KMS-11 (cell line): ENCODE measurements around the gene CDH2.

Source experiments
- H2AFZ ChIP-seq: fragments of 200-600 bp; sonication (generic); 2 replicates; pipeline ENCODE4 v1.6.1; 2016; ENCODE audit warnings: antibody characterized with exemption, mixed run types, low read depth
- H3K27ac ChIP-seq: fragments of 200-600 bp; sonication (generic); 2 replicates; pipeline ENCODE4 v1.6.1; 2016; ENCODE audit warnings: mild to moderate bottlenecking, mixed run types
- H3K27me3 ChIP-seq: fragments of 200-600 bp; sonication (generic); 2 replicates; pipeline ENCODE4 v1.6.1; 2017; ENCODE audit warnings: mild to moderate bottlenecking, low read depth, mixed run types, moderate library complexity; ENCODE audit not compliant: insufficient read depth
- H3K36me3 ChIP-seq: fragments of 200-600 bp; sonication (generic); 2 replicates; pipeline ENCODE4 v1.6.1; 2017; ENCODE audit warnings: mild to moderate bottlenecking, mixed run types; ENCODE audit not compliant: insufficient read depth
- H3K4me1 ChIP-seq: fragments of 200-600 bp; sonication (generic); 2 replicates; pipeline ENCODE4 v1.6.1; 2016; ENCODE audit warnings: mild to moderate bottlenecking, low read depth, mixed run types; ENCODE audit not compliant: poor library complexity, severe bottlenecking
- H3K4me2 ChIP-seq: fragments of 200-600 bp; sonication (generic); 2 replicates; pipeline ENCODE4 v1.7.0; 2016; ENCODE audit warnings: mild to moderate bottlenecking, mixed run types
- H3K4me3 ChIP-seq: fragments of 200-600 bp; sonication (generic); IDR thresholded peaks from 2 replicates; pipeline ENCODE4 v1.6.1; 2017; ENCODE audit warnings: low read depth, low read length, mixed read lengths; ENCODE audit not compliant: insufficient read depth
- H3K79me2 ChIP-seq: fragments of 200-600 bp; sonication (generic); 2 replicates; pipeline ENCODE4 v1.6.1; 2016; ENCODE audit warnings: low read depth, mixed run types; ENCODE audit not compliant: insufficient read depth
- H3K9ac ChIP-seq: fragments of 200-600 bp; sonication (generic); 2 replicates; pipeline ENCODE4 v1.6.1; 2016; ENCODE audit warnings: mild to moderate bottlenecking, mixed run types
- H4K20me1 ChIP-seq: fragments of 200-600 bp; sonication (generic); 2 replicates; pipeline ENCODE4 v1.6.1; 2016; ENCODE audit warnings: mild to moderate bottlenecking, mixed run types; ENCODE audit not compliant: insufficient read depth
- CTCF ChIP-seq: fragments of 200-600 bp; sonication (generic); conservative IDR thresholded peaks from 2 replicates; pipeline ENCODE4 v1.6.1; 2017; ENCODE audit warnings: low read depth, mild to moderate bottlenecking, antibody characterized with exemption, low read length, moderate library complexity, mixed read lengths

Gene CDH2

DNA sequence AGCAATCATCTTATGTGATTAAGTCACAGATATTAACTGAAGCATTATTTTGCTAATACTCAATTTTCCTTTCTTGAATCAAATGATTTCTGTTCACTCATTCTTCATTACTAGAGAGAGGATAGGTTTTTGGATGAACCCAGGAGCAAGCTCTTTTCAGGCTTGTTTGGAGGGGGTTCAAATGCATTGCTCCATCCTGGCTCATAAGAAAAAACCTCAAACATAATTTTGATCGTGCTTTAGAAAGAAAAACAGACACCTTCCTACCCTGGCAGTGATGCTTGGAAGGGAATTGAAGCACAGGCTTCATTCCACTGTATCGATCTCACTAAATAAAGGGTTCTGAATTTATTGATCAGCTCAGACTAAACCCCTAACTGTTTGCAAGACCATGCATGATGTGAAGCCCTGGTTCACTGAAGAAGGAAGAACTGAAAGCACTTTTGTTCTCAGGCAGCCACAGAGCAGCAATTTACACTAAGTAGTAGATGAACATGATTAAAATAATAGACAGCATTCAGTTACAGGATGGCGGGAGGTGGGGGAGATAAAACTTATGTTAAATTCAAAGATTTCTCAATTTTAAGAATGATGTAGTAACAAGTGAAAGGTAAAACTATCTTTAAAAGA is 53.4 kb downstream of the CDH2 start:
- Histone ChIP-seq H4K20me1 (no peaks in the 10 kb centered on the region), H3K4me3 (no peak overlapping the region), H3K4me2 (no peak overlapping the region)

DNA sequence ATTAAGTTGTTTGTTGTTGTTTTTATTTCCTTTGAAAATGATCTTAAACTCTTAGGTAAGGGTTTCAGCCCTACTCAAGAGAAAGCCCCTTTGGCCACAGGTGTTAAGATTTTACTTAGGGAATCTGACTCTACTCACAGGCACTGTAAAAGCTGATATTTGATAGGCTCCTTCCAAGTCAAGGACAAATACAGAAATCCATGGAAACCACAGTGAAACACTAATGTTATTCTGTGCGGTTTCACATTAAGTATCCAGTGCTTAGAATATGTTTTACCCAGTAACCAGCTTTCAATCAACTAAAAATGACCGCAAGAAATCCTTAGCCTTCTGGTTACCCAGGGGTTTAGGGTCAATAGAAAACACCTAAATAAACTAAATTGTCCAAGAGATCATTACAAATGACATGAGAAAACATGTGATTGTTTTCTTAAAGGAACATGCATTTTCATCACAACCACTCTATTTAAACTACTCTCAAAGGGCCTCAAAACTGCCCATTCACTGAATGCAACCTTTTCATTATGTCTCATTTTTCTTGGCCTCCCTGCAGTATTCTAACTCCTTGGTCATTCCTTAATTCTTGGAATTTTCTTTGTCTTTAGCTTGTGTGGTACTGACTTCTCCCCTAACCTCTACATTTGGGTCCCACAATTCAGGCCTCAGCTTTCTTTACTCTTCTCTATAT is 56.0 kb downstream of the CDH2 start:
- no peak overlapping the region for H2AFZ ChIP-seq
- no peaks in the 10 kb centered on the region for H4K20me1 ChIP-seq
- no peaks in the 10 kb centered on the region for H3K4me1 ChIP-seq
- H3K4me3 ChIP-seq, result no peak overlapping the region
- no peaks in the 10 kb centered on the region for H3K79me2 ChIP-seq
- H3K36me3 ChIP-seq, result no peaks in the 10 kb centered on the region
- H3K4me2 ChIP-seq, result no peak overlapping the region
- H3K27me3 ChIP-seq, result no peaks in the 10 kb centered on the region
- no peak overlapping the region for H3K9ac ChIP-seq
- TF ChIP-seq CTCF, result no peak
- H3K27ac ChIP-seq, result no peak overlapping the region

More for the DNA sequence above, 53.4 kb downstream of the CDH2 start:
- H3K27ac ChIP-seq, result no peak overlapping the region
- H3K36me3 ChIP-seq, result no peaks in the 10 kb centered on the region
- no peaks in the 10 kb centered on the region for H3K4me1 ChIP-seq
- no peak overlapping the region for H2AFZ ChIP-seq
- no peak overlapping the region for H3K9ac ChIP-seq
- no peaks in the 10 kb centered on the region for H3K27me3 ChIP-seq
- TF ChIP-seq CTCF, result no peak
- no peaks in the 10 kb centered on the region for H3K79me2 ChIP-seq

- Histone ChIP-seq H3K36me3 (no peaks in the 10 kb centered on the region), H3K4me1 (no peaks in the 10 kb centered on the region), H3K4me2 (no peak overlapping the region), H3K4me3 (no peak overlapping the region), H2AFZ (no peak overlapping the region), H3K79me2 (no peaks in the 10 kb centered on the region), H3K9ac (no peak overlapping the region), H3K27ac (no peak overlapping the region), H4K20me1 (no peaks in the 10 kb centered on the region), H3K27me3 (no peaks in the 10 kb centered on the region)
- no peak for TF ChIP-seq CTCF
Measured at GRCh38 chr18:28116461-28116860, 60.5 kb downstream of the CDH2 start.

DNA sequence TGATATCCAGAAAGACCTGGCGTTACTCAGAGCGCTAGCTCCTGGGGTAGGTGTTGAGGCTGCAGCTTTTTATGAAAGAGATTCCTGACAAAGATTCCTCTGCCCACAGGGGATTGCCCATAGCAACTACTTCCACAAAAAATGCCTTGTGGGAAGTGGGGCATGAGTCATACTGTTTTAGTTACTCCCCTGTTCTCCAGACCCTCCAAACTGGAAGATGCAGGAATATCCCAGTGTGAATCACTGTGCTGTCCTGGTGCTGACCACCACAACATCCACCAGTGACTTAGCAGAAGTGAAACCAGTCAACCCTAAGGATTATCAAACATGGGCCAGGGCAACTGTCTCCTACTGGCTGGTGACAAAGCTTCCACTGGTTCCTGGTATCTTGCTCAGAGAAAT is 61.8 kb downstream of the CDH2 start:
- H4K20me1 ChIP-seq, result no peaks in the 10 kb centered on the region
- no peaks in the 10 kb centered on the region for H3K79me2 ChIP-seq
- no peak for TF ChIP-seq CTCF
- H3K4me3 ChIP-seq, result no peak overlapping the region
- no peak overlapping the region for H3K9ac ChIP-seq
- no peaks in the 10 kb centered on the region for H3K4me1 ChIP-seq
- no peak overlapping the region for H3K27ac ChIP-seq
- H2AFZ ChIP-seq, result no peak overlapping the region
- H3K27me3 ChIP-seq, result no peaks in the 10 kb centered on the region
- no peak overlapping the region for H3K4me2 ChIP-seq
- H3K36me3 ChIP-seq, result no peaks in the 10 kb centered on the region
